KOPT-K1 (cell line): ENCODE measurements around the gene MRFAP1.

Experiments used
- H3K27ac ChIP-seq: fragments of 200-600 bp; sonication (generic); 2 replicates; pipeline ENCODE4 v1.5.1; 2016; ENCODE audit warnings: antibody characterized with exemption, mild to moderate bottlenecking, low read depth, low read length; ENCODE audit not compliant: poor library complexity, severe bottlenecking
- H3K36me3 ChIP-seq: fragments of 200-600 bp; sonication (generic); 2 replicates; pipeline ENCODE4 v1.5.1; 2017; ENCODE audit warnings: antibody characterized with exemption, mild to moderate bottlenecking, low read length, moderate library complexity; ENCODE audit not compliant: insufficient read depth
- H3K9me3 ChIP-seq: fragments of 200-600 bp; sonication (generic); 2 replicates; pipeline ENCODE4 v1.5.1; 2017; ENCODE audit warnings: antibody characterized with exemption, low read length, mild to moderate bottlenecking; ENCODE audit not compliant: insufficient read depth, poor library complexity, severe bottlenecking

MRFAP1 gene

GRCh38 chr4:6640292-6641163 lies at the start of gene MRFAP1:
TSS of gene MRFAP1 (plus strand) at chr4:6640685. CDS start at chr4:6640863, 178 bp downstream.
- Histone ChIP-seq H3K27ac (peak within 1 kb of the TSS; percentile 91), H3K9me3 (no peaks in the 10 kb centered on the region), H3K36me3 (peaks cover 32% of the 10 kb centered on the region)

DNA sequence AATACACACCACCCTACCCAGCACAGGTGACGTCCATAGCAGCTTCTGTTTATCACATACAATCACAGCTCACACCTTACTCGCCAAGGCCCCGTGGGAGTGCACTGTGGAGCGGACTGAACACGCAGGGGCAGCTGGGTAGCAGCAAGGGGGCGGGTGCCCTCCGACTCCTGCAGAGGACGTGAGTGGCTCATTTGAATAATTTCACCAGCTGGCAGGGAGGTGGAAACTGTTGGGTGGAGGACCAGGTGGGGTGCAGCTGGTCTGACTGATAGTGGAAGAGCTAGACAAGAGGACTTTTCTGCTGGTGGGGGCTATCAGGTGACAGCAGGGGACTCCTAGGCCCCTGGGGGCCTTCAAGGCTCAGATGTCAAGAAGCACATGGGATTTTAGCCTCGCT lies 49.2 kb upstream of the MRFAP1 start:
- H3K27ac ChIP-seq, result no peak overlapping the region
- no peaks in the 10 kb centered on the region for H3K9me3 ChIP-seq

DNA sequence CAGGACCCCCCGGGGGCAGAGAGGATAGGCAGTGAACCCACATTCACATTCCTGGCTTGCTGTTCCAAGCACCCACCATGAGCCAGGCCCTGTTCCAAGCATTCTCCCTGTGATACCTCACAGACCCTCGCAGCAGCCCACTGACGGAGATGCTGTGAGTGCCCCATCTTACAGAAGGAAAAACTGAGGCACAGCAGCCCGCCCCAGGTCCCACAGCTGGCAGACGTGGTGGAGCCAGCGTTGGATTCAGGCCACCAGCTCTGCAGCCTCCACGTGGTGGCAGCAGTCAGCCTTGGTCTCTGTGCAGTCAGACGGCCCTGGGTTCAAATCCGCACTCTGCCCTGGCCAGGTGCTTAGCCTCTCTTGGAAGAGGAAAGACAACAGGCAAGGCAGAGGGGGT lies 48.7 kb upstream of the MRFAP1 start:
- H3K27ac ChIP-seq, result no peak overlapping the region
- no peaks in the 10 kb centered on the region for H3K9me3 ChIP-seq
- peaks cover 48% of the 10 kb centered on the region; the same call in 1 of the 2 replicates for H3K36me3 ChIP-seq

More for the DNA sequence above, 49.2 kb upstream of the MRFAP1 start:
- H3K36me3 ChIP-seq, result peaks cover 45% of the 10 kb centered on the region; the same call in 1 of the 2 replicates

DNA sequence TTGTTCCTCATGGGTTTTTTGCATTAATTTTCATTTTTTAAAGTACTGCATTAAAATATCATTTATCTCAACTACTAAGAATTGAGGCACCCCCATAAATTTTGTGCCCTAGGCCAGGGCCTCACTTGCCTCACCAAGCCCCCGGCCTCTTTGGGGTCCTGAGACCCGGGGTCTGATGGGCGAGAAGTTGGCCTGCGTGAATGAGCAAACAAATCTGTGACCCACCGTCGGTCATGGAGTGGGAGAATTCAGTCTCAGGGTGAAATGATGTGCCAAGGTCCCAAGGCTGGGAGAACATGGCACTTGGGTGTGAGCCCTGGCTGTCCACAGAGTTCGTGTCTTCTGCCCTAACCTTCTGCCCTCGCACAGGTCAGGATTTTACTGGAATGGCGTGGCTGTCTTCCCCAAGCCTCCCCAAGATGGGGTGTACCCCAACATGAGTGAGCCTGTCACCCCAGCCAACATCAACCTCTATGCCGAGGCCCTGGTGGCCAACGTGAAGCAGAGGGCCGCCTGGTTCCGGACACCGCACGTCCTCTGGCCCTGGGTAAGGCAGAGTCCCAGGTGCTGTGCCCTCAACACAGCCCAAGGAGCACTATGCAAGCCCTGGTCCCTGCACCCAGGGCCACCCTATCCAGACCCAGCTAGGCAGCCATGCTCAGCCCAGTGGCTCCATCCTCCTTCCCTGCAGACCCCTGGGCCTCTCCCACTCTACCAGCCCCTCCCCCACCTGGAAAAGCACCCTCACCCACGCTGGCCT lies 47.5 kb upstream of the MRFAP1 start:
- peaks cover 49% of the 10 kb centered on the region; the same call in 1 of the 2 replicates for H3K36me3 ChIP-seq
- no peaks in the 10 kb centered on the region for H3K9me3 ChIP-seq
- H3K27ac ChIP-seq, result no peak overlapping the region

GRCh38 chr4:6594341-6594740 lies 46.1 kb upstream of the MRFAP1 start:
- Histone ChIP-seq H3K9me3 (no peaks in the 10 kb centered on the region), H3K27ac (no peak overlapping the region), H3K36me3 (peaks cover 44% of the 10 kb centered on the region; the same call in 1 of the 2 replicates)

GRCh38 chr4:6594826-6595355 lies 45.6 kb upstream of the MRFAP1 start:
- Histone ChIP-seq H3K27ac (no peak overlapping the region), H3K9me3 (no peaks in the 10 kb centered on the region), H3K36me3 (peaks cover 42% of the 10 kb centered on the region; the same call in 1 of the 2 replicates)

DNA sequence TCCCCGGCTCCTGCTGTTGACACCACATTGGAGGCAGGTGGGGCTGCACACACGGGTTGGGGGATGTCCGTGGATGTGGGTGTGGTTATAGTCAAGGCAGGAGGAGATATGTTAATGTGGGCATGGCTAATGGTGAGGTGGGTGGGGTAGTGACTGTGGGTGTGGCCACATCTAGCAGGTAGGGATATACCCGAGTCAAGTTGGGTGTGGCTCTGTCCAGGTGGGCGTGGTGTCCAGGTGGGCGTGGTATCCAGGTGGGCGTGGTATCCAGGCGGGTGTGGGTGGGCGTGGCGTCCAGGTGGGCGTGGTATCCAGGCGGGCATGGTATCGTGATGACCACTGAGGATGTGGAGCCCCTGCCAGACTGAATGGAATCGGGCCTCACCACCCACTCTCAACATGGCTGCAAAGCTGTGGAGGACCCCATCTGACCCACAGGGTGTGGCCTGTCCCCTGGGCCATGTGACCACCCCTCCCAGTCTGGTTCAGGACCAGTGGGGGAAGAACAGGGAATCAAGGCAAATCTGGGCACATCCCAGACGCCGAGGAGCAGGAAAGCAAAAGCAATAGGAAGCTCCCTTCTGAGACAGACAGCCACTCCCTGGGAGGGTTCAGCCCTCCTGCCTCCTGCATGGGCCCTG lies 44.5 kb upstream of the MRFAP1 start:
- Histone ChIP-seq H3K36me3 (peaks cover 47% of the 10 kb centered on the region; the same call in 1 of the 2 replicates), H3K9me3 (no peaks in the 10 kb centered on the region), H3K27ac (no peak overlapping the region)

DNA sequence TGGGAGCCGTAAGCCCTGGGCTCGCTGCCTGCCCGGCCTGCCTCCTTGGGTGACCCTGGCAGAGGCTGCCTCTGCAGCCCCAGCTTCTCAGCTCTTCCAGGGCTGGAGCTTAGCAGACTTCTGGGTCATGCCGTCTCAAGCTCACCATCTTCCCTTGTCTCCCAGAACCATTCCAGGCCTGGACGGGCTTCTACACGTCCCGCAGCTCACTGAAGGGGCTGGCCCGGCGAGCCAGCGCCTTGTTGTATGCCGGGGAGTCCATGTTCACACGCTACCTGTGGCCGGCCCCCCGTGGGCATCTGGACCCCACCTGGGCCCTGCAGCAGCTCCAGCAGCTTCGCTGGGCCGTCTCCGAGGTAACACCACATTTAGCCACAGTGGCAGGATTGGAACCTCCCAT lies 43.5 kb upstream of the MRFAP1 start:
- H3K27ac ChIP-seq, result no peak overlapping the region
- H3K36me3 ChIP-seq, result peaks cover 47% of the 10 kb centered on the region; the same call in 1 of the 2 replicates
- no peaks in the 10 kb centered on the region for H3K9me3 ChIP-seq

- Histone ChIP-seq H3K27ac (no peak overlapping the region), H3K36me3 (peaks cover 49% of the 10 kb centered on the region; the same call in 1 of the 2 replicates)
These were observed 42.4 kb upstream of the MRFAP1 start for GRCh38 chr4:6598127-6598526.

GRCh38 chr4:6598641-6599040 lies 41.8 kb upstream of the MRFAP1 start:
- Histone ChIP-seq H3K27ac (no peak overlapping the region), H3K36me3 (peaks cover 49% of the 10 kb centered on the region; the same call in 1 of the 2 replicates), H3K9me3 (no peaks in the 10 kb centered on the region)

More at GRCh38 chr4:6598127-6598526, 42.4 kb upstream of the MRFAP1 start:
- no peaks in the 10 kb centered on the region for H3K9me3 ChIP-seq

- Histone ChIP-seq H3K36me3 (peaks cover 58% of the 10 kb centered on the region), H3K27ac (peak overlapping the region; percentile 7), H3K9me3 (peaks cover 8% of the 10 kb centered on the region)
These were observed 38.7 kb upstream of the MRFAP1 start for GRCh38 chr4:6601661-6602250.

- Histone ChIP-seq H3K27ac (peak overlapping the region; percentile 2), H3K36me3 (peaks cover 58% of the 10 kb centered on the region), H3K9me3 (peaks cover 8% of the 10 kb centered on the region)
These were observed 38.2 kb upstream of the MRFAP1 start for GRCh38 chr4:6602289-6602688.

DNA sequence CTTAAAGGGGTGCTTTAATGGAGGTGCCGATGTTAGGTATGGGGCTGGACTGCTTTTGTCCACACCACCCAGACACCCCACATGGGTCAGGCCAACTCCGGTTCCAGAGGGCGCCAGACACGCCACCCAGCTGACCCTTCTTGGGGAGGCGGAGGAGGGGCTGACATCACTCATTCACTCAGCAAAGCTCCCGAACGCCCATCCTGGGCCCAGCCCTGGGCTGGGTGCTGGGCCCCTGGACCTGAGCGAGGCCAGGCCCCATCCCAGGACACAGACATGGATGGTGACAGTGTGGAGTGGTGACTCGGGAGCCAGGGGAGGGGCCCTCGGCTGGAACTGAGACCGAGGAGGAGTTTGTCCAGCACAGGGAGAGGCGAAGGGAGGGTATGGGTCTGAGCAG lies 37.4 kb upstream of the MRFAP1 start:
- H3K27ac ChIP-seq, result no peak overlapping the region
- peaks cover 57% of the 10 kb centered on the region for H3K36me3 ChIP-seq

DNA sequence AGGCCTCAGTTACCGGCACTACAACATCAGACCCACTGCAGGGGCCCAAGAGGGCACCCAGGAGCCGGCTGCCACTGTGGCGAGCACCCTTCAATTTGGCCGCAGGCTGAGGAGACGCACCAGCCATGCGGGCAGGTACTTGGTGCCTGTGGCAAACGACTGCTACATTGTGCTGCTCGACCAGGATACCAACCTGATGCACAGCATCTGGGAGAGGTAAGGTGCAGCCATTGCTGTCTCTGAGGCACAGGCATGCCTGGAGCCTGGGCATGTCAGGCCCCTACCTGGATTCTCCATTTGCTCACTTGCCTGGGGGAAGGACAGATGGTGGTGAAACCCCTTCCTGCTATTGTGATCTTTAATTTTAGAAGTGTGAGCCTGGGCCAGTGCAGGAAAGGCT lies 35.4 kb upstream of the MRFAP1 start:
- Histone ChIP-seq H3K27ac (no peak overlapping the region), H3K36me3 (peaks cover 71% of the 10 kb centered on the region), H3K9me3 (peaks cover 8% of the 10 kb centered on the region)

More for the DNA sequence above, 37.4 kb upstream of the MRFAP1 start:
- H3K9me3 ChIP-seq, result peaks cover 8% of the 10 kb centered on the region
